Measurements from ENCODE around the gene ZNF451.

DNA sequence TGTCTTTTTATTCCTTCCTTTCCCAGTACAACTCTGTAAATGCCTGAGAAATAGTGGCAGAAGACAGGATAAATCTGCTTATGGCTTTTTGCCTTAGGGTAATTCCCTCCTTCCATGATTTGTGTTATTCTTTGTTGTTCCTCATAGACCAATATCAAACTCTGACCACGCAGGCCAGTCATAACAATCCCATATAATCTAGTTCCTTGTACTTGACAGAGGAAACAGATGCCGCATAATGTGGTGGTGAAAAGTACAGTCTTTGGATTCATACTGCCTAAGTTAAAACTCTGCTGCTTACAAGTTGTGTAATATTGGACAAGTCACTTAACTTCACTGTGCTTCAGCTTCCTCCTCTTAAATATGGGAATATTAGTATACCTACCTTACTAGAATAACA, 74.0 kb downstream of the ZNF451 start:
- TF ChIP-seq YY1 (IDR thresholded peaks at IDR 0.05) (no peak), TAF1 (conservative IDR thresholded peaks at IDR 0.05) (no peak), JUND (IDR thresholded peaks at IDR 0.05) (no peak), GABPA (IDR thresholded peaks at IDR 0.05 in 1 of 2, conservative IDR thresholded peaks at IDR 0.05 in 1 of 2) (no peak), FOXA1 (IDR thresholded peaks at IDR 0.05) (no peak), FOXA2 (IDR thresholded peaks at IDR 0.05) (no peak)
- TF ChIP-seq, protein P1, sequence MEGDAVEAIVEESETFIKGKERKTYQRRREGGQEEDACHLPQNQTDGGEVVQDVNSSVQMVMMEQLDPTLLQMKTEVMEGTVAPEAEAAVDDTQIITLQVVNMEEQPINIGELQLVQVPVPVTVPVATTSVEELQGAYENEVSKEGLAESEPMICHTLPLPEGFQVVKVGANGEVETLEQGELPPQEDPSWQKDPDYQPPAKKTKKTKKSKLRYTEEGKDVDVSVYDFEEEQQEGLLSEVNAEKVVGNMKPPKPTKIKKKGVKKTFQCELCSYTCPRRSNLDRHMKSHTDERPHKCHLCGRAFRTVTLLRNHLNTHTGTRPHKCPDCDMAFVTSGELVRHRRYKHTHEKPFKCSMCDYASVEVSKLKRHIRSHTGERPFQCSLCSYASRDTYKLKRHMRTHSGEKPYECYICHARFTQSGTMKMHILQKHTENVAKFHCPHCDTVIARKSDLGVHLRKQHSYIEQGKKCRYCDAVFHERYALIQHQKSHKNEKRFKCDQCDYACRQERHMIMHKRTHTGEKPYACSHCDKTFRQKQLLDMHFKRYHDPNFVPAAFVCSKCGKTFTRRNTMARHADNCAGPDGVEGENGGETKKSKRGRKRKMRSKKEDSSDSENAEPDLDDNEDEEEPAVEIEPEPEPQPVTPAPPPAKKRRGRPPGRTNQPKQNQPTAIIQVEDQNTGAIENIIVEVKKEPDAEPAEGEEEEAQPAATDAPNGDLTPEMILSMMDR (IDR thresholded peaks at IDR 0.05; ENCODE audit: low read depth, low read length, missing input control), result no peak
- TF ChIP-seq, protein P2, sequence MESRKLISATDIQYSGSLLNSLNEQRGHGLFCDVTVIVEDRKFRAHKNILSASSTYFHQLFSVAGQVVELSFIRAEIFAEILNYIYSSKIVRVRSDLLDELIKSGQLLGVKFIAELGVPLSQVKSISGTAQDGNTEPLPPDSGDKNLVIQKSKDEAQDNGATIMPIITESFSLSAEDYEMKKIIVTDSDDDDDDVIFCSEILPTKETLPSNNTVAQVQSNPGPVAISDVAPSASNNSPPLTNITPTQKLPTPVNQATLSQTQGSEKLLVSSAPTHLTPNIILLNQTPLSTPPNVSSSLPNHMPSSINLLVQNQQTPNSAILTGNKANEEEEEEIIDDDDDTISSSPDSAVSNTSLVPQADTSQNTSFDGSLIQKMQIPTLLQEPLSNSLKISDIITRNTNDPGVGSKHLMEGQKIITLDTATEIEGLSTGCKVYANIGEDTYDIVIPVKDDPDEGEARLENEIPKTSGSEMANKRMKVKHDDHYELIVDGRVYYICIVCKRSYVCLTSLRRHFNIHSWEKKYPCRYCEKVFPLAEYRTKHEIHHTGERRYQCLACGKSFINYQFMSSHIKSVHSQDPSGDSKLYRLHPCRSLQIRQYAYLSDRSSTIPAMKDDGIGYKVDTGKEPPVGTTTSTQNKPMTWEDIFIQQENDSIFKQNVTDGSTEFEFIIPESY (IDR thresholded peaks at IDR 0.05), result no peak
- TF ChIP-seq, protein P3, sequence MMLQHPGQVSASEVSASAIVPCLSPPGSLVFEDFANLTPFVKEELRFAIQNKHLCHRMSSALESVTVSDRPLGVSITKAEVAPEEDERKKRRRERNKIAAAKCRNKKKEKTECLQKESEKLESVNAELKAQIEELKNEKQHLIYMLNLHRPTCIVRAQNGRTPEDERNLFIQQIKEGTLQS (IDR thresholded peaks at IDR 0.05), result no peak
- TF ChIP-seq, protein P4, sequence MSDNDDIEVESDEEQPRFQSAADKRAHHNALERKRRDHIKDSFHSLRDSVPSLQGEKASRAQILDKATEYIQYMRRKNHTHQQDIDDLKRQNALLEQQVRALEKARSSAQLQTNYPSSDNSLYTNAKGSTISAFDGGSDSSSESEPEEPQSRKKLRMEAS (IDR thresholded peaks at IDR 0.05), result no peak
